Measurements from ENCODE around the gene MTRF1. TPM values are rescaled to one million over a fixed set of nuclear protein-coding genes. Genes with fewer than 3 reads are reported as not detected.

MTRF1 gene
- total and polyA plus RNA-seq, 2 of the 4 experiments (the other 2 are of a cell fraction) = 9.7 to 12.4 TPM

DNA sequence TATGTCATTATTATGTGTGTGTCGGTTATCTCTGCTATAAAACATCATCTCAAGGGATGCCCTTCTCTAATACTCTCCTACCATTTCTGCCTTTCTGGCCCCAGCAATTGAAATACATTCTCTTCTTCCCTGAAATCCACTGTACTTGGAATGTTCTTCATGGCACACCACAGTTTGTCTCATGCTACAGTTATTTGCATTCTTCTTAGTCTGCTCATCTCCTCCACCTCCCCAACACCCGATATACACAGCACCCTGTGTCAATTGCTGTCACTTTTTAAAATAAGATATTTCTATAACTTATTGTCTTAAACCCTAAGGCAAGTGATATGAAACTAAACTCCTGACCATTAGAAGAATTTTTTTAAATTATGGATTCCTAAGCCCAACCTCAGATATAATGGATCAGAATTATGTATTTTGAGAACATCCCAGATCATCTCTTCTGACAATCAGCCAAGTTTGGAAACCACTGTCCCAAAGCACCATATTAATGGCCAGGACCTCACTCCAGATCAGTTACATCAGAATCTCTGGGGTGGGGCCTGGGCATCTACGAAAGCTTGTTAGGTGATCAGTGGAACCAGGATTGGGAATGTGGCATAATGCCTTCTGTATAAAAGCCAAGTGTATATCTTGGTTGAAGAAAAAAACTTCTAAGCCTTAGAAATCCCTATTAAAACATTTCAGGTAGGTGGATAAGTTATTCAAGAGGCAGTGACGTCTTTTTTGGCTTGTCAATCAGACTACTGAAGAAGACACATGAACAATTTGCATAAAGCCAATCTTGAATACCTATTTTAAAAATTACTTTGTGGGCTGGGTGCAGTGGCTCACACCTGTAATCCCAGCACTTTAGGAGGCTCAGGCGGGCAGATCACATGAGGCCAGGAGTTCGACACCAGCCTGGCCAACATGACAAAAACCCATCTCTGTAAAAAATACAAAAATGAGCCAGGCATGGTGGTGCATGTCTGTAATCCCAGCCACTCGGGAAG, 39.0 kb downstream of the MTRF1 start:
- ATAC-seq (ENCODE audit: low read depth) = peak; percentile 91
- Histone ChIP-seq H2BK5ac (ENCODE audit: low read depth, low read length, poor library complexity, severe bottlenecking) (peak overlapping the region; percentile 94), H2BK120ac (ENCODE audit: low read depth, low read length) (peak overlapping the region; percentile 91), H3K79me1 (ENCODE audit: low read depth in 1 of 2, low read length in 2 of 2) (no peaks in the 10 kb centered on the region), H2BK20ac (ENCODE audit: low read depth, low read length) (peak overlapping the region; percentile 91), H4K5ac (ENCODE audit: low read depth, low read length) (peak overlapping the region; percentile 86), H2AK5ac (ENCODE audit: low read depth, low read length) (peak overlapping the region; percentile 57; the same call in 1 of the 2 replicates), H3K14ac (replicated peaks; ENCODE audit: low read depth, low read length) (peak overlapping the region; percentile 68; the same call in 1 of the 2 replicates), H3K56ac (ENCODE audit: extremely low read depth, insufficient read depth, low read length) (peak overlapping the region; percentile 37; the same call in 1 of the 2 replicates), H3K27me3 (ENCODE audit: control insufficient read depth, insufficient read depth, low read length) (no peaks in the 10 kb centered on the region), H2BK15ac (ENCODE audit: low read depth, low read length) (peak overlapping the region; percentile 33; the same call in 1 of the 3 replicates), H3K4me1 (ENCODE audit: control insufficient read depth, insufficient read depth, low read length) (peaks cover 11% of the 10 kb centered on the region), H3K9me3 (ENCODE audit: control insufficient read depth, insufficient read depth, low read length) (no peaks in the 10 kb centered on the region), H3K4ac (ENCODE audit: low read depth, low read length) (peak overlapping the region; percentile 78), H4K8ac (ENCODE audit: low read depth in 2 of 2, low read length in 2 of 2) (peak overlapping the region in 1 of 2 experiments; percentile 53; a peak in 2 of 4 replicates), H4K91ac (ENCODE audit: insufficient read depth, low read depth, low read length) (peak overlapping the region; percentile 75), H3K9ac (ENCODE audit: low read depth, low read length) (no peak overlapping the region), H3K27ac (ENCODE audit: insufficient read depth, low read length) (peak overlapping the region; percentile 36; the same call in 1 of the 2 replicates), H3K23ac (ENCODE audit: low read depth, low read length) (peak overlapping the region; percentile 32; the same call in 1 of the 2 replicates), H3K9me1 (ENCODE audit: insufficient read depth, low read length) (peaks cover 4% of the 10 kb centered on the region; the same call in 1 of the 2 replicates), H3K36me3 (ENCODE audit: control insufficient read depth, insufficient read depth, low read length) (peaks cover 5% of the 10 kb centered on the region), H3K4me2 (ENCODE audit: low read depth, low read length) (peak overlapping the region; percentile 46; the same call in 1 of the 2 replicates), H2AK9ac (replicated peaks; ENCODE audit: low read depth, low read length, poor library complexity) (peak overlapping the region; percentile 74), H3K4me3 (ENCODE audit: insufficient read depth, low read depth, low read length) (no peak overlapping the region), H4K20me1 (ENCODE audit: insufficient read depth, low read length) (no peaks in the 10 kb centered on the region), H3K18ac (ENCODE audit: low read depth, low read length) (peak overlapping the region; percentile 92; the same call in 1 of the 2 replicates), H2AFZ (replicated peaks; ENCODE audit: low read length, poor library complexity) (peak overlapping the region; percentile 74)
- BruUV-seq (replicated peaks) = no TSS peak
- dilution Hi-C loops (cut with HindIII; ENCODE audit: low sequenced_read_pairs, unreplicated experiment) (no loop called here), in situ Hi-C loops (cut with MboI; ENCODE audit: low sequenced_read_pairs) (loop anchor here (10.0 kb wide), 1 partner anchor 150 kb away; no protein-coding TSS in a partner anchor), intact Hi-C loops (cut with micrococcal nuclease) (loop anchor here (1.0 to 10.0 kb wide), 3 partner anchors 89 to 440 kb away; partner anchors contain the start of genes KBTBD6 and SLC25A15)
- ChIA-PET CTCF (no interaction called here), POLR2A (ENCODE audit: unreplicated experiment) (no interaction called here)
- peak; percentile 83 for DNase-seq
- TF ChIP-seq RCOR1 (IDR thresholded peaks at IDR 0.05; ENCODE audit: insufficient replicate concordance, low read length) = no peak
- TF ChIP-seq FOS (IDR thresholded peaks at IDR 0.05; ENCODE audit: low read depth, low read length) = 0 out of 2 replicates have a peak, but pooled peaks have one; percentile 7
- 70% methylated on average over 2 of the region's 7 CpGs; no CpG with 5 or more reads in 1 of the 2 experiments for WGBS, 2 experiments (ENCODE audit: extremely low coverage in 2 of 2, insufficient read length in 1 of 2)

Measured in IMR-90 (cell line).